ENCODE results near the gene UTS2B. TPM values are rescaled to one million over a fixed set of nuclear protein-coding genes. Genes with fewer than 3 reads are reported as not detected.

Gene UTS2B
- total and polyA plus RNA-seq, 2 experiments from 2014 or later = 0.21 TPM; not detected in 1

DNA sequence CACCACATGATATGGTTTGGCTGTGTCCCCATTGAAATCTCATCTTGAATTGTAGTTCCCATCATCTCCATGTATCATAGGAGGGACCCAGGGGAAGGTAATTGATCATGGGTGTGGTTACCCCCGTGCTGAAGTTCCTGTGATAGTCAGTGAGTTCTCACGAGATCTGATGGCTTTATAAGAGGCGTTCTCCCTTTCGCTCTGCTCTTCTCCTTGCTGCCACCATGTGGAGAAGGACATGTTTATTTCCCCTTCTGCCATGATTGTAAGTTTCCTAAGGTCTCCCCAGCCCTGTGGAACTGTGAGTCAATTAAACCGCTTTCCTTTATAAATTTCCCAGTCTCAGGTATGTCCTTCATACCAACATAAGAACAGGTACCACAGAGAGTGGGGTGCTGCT, 109.4 kb downstream of the UTS2B start:
- peaks cover 10% of the 10 kb centered on the region; the same call in 1 of the 2 replicates for H3K9me2 ChIP-seq (ENCODE audit: insufficient read depth)
- no peaks in the 10 kb centered on the region for H3F3A ChIP-seq (replicated peaks; ENCODE audit: low read depth)
- no peaks in the 10 kb centered on the region for H3K79me2 ChIP-seq (replicated peaks; ENCODE audit: insufficient read depth)
- peaks cover 13% of the 10 kb centered on the region for H3K9me3 Mint-ChIP-seq
- H2AFZ ChIP-seq = no peak overlapping the region
- H3K27ac Mint-ChIP-seq = no peak overlapping the region
- no peak overlapping the region for H3K4me3 Mint-ChIP-seq
- DNase-seq (ENCODE audit: low spot score) (peak; percentile 47), ATAC-seq (no peak; the same call in 2 of the 3 replicates)
- H3K27me3 ChIP-seq (ENCODE audit: insufficient read depth) = no peaks in the 10 kb centered on the region
- no peaks in the 10 kb centered on the region for H4K20me1 ChIP-seq (replicated peaks; ENCODE audit: insufficient read depth)
- no peaks in the 10 kb centered on the region for H3K4me1 ChIP-seq (ENCODE audit: insufficient read depth)
- H3K4me2 ChIP-seq = no peak overlapping the region
- H3K36me3 ChIP-seq (ENCODE audit: insufficient read depth) = no peaks in the 10 kb centered on the region
- no peaks in the 10 kb centered on the region for H3K4me1 Mint-ChIP-seq
- no peaks in the 10 kb centered on the region for H3K27me3 Mint-ChIP-seq (ENCODE audit: insufficient read depth, low read depth, poor library complexity)
- H3K4me3 ChIP-seq = no peak overlapping the region
- peaks cover 7% of the 10 kb centered on the region; the same call in 2 of the 3 replicates for H3K36me3 Mint-ChIP-seq (ENCODE audit: low read depth)
- H3K27ac ChIP-seq (ENCODE audit: low read depth) = no peak overlapping the region
- TF ChIP-seq ZNF331 (CRISPR knock-in tag; IDR thresholded peaks at IDR 0.05; ENCODE audit: low read depth) = no peak
- TF ChIP-seq, protein P1, sequence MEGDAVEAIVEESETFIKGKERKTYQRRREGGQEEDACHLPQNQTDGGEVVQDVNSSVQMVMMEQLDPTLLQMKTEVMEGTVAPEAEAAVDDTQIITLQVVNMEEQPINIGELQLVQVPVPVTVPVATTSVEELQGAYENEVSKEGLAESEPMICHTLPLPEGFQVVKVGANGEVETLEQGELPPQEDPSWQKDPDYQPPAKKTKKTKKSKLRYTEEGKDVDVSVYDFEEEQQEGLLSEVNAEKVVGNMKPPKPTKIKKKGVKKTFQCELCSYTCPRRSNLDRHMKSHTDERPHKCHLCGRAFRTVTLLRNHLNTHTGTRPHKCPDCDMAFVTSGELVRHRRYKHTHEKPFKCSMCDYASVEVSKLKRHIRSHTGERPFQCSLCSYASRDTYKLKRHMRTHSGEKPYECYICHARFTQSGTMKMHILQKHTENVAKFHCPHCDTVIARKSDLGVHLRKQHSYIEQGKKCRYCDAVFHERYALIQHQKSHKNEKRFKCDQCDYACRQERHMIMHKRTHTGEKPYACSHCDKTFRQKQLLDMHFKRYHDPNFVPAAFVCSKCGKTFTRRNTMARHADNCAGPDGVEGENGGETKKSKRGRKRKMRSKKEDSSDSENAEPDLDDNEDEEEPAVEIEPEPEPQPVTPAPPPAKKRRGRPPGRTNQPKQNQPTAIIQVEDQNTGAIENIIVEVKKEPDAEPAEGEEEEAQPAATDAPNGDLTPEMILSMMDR (conservative IDR thresholded peaks at IDR 0.05; ENCODE audit: low read depth in 2 of 2) = peak; percentile 38 to 62

DNA sequence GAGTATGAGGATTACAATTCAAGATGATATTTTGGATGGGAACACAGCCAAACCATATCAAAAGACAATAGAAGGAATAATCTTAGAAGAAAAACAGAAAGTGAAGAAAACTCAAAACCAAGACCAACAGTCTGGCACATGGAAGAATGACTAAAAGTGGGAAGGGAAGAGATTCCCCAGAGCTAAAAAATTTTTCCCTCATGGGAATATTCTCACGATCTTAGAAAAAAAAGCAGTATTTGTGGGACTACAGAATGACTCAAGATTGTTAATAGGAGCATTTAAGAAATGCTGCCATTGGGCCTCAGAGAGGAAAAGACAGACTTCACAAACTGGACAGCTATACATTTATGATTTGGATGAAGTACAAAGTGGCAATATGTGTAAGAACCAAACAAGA, 113.0 kb downstream of the UTS2B start:
- Histone ChIP-seq H2AFZ (no peak overlapping the region), H3K4me1 (ENCODE audit: insufficient read depth) (no peaks in the 10 kb centered on the region), H4K20me1 (replicated peaks; ENCODE audit: insufficient read depth) (no peaks in the 10 kb centered on the region), H3K4me2 (no peak overlapping the region), H3K36me3 (ENCODE audit: insufficient read depth) (no peaks in the 10 kb centered on the region), H3K27ac (ENCODE audit: low read depth) (no peak overlapping the region), H3K27me3 (ENCODE audit: insufficient read depth) (no peaks in the 10 kb centered on the region), H3F3A (replicated peaks; ENCODE audit: low read depth) (no peaks in the 10 kb centered on the region), H3K4me3 (no peak overlapping the region), H3K9me2 (ENCODE audit: insufficient read depth) (peaks cover 10% of the 10 kb centered on the region), H3K79me2 (replicated peaks; ENCODE audit: insufficient read depth) (no peaks in the 10 kb centered on the region)
- Mint-ChIP-seq H3K4me3 (no peak overlapping the region), H3K27me3 (ENCODE audit: insufficient read depth, low read depth, poor library complexity) (no peaks in the 10 kb centered on the region), H3K9me3 (peaks cover 29% of the 10 kb centered on the region), H3K36me3 (ENCODE audit: low read depth) (peaks cover 9% of the 10 kb centered on the region; the same call in 2 of the 3 replicates), H3K4me1 (no peaks in the 10 kb centered on the region), H3K27ac (no peak overlapping the region)
- no peak for ATAC-seq
- no peak for DNase-seq (ENCODE audit: low spot score)
- TF ChIP-seq, protein P1 (conservative IDR thresholded peaks at IDR 0.05; ENCODE audit: low read depth in 2 of 2) = no peak
- TF ChIP-seq EZH2 (IDR thresholded peaks at IDR 0.05; ENCODE audit: low read depth, unreplicated experiment) (no peak), CREB1 (CRISPR knock-in tag; IDR thresholded peaks at IDR 0.05; ENCODE audit: low read depth) (no peak), ZNF114 (CRISPR knock-in tag; IDR thresholded peaks at IDR 0.05) (no peak), REST (IDR thresholded peaks at IDR 0.05; ENCODE audit: unreplicated experiment) (no peak)
- TF ChIP-seq, protein P2, sequence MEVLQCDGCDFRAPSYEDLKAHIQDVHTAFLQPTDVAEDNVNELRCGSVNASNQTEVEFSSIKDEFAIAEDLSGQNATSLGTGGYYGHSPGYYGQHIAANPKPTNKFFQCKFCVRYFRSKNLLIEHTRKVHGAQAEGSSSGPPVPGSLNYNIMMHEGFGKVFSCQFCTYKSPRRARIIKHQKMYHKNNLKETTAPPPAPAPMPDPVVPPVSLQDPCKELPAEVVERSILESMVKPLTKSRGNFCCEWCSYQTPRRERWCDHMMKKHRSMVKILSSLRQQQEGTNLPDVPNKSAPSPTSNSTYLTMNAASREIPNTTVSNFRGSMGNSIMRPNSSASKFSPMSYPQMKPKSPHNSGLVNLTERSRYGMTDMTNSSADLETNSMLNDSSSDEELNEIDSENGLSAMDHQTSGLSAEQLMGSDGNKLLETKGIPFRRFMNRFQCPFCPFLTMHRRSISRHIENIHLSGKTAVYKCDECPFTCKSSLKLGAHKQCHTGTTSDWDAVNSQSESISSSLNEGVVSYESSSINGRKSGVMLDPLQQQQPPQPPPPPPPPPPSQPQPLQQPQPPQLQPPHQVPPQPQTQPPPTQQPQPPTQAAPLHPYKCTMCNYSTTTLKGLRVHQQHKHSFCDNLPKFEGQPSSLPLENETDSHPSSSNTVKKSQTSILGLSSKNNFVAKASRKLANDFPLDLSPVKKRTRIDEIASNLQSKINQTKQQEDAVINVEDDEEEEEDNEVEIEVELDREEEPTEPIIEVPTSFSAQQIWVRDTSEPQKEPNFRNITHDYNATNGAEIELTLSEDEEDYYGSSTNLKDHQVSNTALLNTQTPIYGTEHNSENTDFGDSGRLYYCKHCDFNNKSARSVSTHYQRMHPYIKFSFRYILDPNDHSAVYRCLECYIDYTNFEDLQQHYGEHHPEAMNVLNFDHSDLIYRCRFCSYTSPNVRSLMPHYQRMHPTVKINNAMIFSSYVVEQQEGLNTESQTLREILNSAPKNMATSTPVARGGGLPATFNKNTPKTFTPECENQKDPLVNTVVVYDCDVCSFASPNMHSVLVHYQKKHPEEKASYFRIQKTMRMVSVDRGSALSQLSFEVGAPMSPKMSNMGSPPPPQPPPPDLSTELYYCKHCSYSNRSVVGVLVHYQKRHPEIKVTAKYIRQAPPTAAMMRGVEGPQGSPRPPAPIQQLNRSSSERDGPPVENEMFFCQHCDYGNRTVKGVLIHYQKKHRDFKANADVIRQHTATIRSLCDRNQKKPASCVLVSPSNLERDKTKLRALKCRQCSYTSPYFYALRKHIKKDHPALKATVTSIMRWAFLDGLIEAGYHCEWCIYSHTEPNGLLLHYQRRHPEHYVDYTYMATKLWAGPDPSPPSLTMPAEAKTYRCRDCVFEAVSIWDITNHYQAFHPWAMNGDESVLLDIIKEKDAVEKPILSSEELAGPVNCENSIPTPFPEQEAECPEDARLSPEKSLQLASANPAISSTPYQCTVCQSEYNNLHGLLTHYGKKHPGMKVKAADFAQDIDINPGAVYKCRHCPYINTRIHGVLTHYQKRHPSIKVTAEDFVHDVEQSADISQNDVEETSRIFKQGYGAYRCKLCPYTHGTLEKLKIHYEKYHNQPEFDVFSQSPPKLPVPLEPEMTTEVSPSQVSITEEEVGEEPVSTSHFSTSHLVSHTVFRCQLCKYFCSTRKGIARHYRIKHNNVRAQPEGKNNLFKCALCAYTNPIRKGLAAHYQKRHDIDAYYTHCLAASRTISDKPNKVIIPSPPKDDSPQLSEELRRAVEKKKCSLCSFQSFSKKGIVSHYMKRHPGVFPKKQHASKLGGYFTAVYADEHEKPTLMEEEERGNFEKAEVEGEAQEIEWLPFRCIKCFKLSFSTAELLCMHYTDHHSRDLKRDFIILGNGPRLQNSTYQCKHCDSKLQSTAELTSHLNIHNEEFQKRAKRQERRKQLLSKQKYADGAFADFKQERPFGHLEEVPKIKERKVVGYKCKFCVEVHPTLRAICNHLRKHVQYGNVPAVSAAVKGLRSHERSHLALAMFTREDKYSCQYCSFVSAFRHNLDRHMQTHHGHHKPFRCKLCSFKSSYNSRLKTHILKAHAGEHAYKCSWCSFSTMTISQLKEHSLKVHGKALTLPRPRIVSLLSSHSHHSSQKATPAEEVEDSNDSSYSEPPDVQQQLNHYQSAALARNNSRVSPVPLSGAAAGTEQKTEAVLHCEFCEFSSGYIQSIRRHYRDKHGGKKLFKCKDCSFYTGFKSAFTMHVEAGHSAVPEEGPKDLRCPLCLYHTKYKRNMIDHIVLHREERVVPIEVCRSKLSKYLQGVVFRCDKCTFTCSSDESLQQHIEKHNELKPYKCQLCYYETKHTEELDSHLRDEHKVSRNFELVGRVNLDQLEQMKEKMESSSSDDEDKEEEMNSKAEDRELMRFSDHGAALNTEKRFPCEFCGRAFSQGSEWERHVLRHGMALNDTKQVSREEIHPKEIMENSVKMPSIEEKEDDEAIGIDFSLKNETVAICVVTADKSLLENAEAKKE (CRISPR knock-in tag; IDR thresholded peaks at IDR 0.05) = no peak

Data from GM23338 (cell line).